CD4-positive, alpha-beta T cell treated with Interleukin-2 at 100 ng/mL for 4 hours (primary cell): ENCODE data around the gene DPT.

Source experiments
- DNase-seq: peaks from one replicate; pipeline ENCODE4 v3.0.0-alpha.2; 2020; ENCODE audit warnings: low spot score

The DPT gene

GRCh38 chr1:168735974-168736373 lies 7.0 kb upstream of the DPT start:
- DNase-seq, result no peak

- DNase-seq, result no peak
These were observed 5.9 kb upstream of the DPT start for GRCh38 chr1:168734946-168735345.

- no peak for DNase-seq
These were observed 5.3 kb upstream of the DPT start for GRCh38 chr1:168734271-168734670.

GRCh38 chr1:168733241-168733640 lies 4.2 kb upstream of the DPT start:
- no peak for DNase-seq

GRCh38 chr1:168732736-168733135 lies 3.7 kb upstream of the DPT start:
- DNase-seq, result no peak

GRCh38 chr1:168731244-168731953 lies 2.4 kb upstream of the DPT start:
- no peak for DNase-seq

GRCh38 chr1:168729405-168729802 lies 398 bp upstream of the DPT start:
- DNase-seq, result no peak

GRCh38 chr1:168726719-168727118 lies 2.3 kb downstream of the DPT start:
- DNase-seq, result no peak

- DNase-seq, result no peak
These were observed 2.7 kb downstream of the DPT start for GRCh38 chr1:168726281-168726680.

- no peak for DNase-seq
These were observed 3.2 kb downstream of the DPT start for GRCh38 chr1:168725831-168726230.

- DNase-seq, result no peak
These were observed 3.9 kb downstream of the DPT start for GRCh38 chr1:168725060-168725459.

- no peak for DNase-seq
These were observed 6.0 kb downstream of the DPT start for GRCh38 chr1:168723000-168723399.

GRCh38 chr1:168720839-168721238 lies 8.2 kb downstream of the DPT start:
- no peak for DNase-seq

- DNase-seq, result no peak
These were observed 9.5 kb downstream of the DPT start for GRCh38 chr1:168719306-168720111.

- no peak for DNase-seq
These were observed 10.8 kb downstream of the DPT start for GRCh38 chr1:168717906-168718891.

GRCh38 chr1:168714012-168714411 lies 15.0 kb downstream of the DPT start:
- DNase-seq, result no peak

GRCh38 chr1:168709405-168710363 lies 19.3 kb downstream of the DPT start:
- no peak for DNase-seq

GRCh38 chr1:168708698-168709404 lies 20.2 kb downstream of the DPT start:
- DNase-seq, result no peak

- DNase-seq, result no peak
These were observed 22.5 kb downstream of the DPT start for GRCh38 chr1:168706391-168706992.
